ENCODE data around the gene LRRFIP1.

LRRFIP1 gene

GRCh38 chr2:237724811-237725478 is 97.6 kb downstream of the LRRFIP1 start:
- no peak for DNase-seq (ENCODE audit: low read depth in 2 of 2)

- DNase-seq (ENCODE audit: low read depth in 2 of 2): no peak
These were observed 98.3 kb downstream of the LRRFIP1 start for GRCh38 chr2:237725661-237726060.

- DNase-seq (ENCODE audit: low read depth in 2 of 2): no peak
These were observed 99.0 kb downstream of the LRRFIP1 start for GRCh38 chr2:237726401-237726830.

- DNase-seq (ENCODE audit: low read depth in 2 of 2): no peak
These were observed 100.0 kb downstream of the LRRFIP1 start for GRCh38 chr2:237727363-237727762.

GRCh38 chr2:237729681-237730475 is 102.5 kb downstream of the LRRFIP1 start:
- DNase-seq (ENCODE audit: low read depth in 2 of 2): no peak

- DNase-seq (ENCODE audit: low read depth in 2 of 2): no peak
These were observed 104.3 kb downstream of the LRRFIP1 start for GRCh38 chr2:237731663-237732062.

GRCh38 chr2:237732070-237732469 is 104.7 kb downstream of the LRRFIP1 start:
- DNase-seq (ENCODE audit: low read depth in 2 of 2): no peak

GRCh38 chr2:237732790-237733381 is 105.5 kb downstream of the LRRFIP1 start:
- DNase-seq (ENCODE audit: low read depth in 2 of 2): no peak

GRCh38 chr2:237733677-237734300 is 106.4 kb downstream of the LRRFIP1 start:
- DNase-seq (ENCODE audit: low read depth in 2 of 2): no peak

- DNase-seq (ENCODE audit: low read depth in 2 of 2): no peak
These were observed 107.7 kb downstream of the LRRFIP1 start for GRCh38 chr2:237734905-237735623.

GRCh38 chr2:237735798-237736197 is 108.4 kb downstream of the LRRFIP1 start:
- DNase-seq (ENCODE audit: low read depth in 2 of 2): no peak

GRCh38 chr2:237736783-237737182 is 109.4 kb downstream of the LRRFIP1 start:
- DNase-seq (ENCODE audit: low read depth in 2 of 2): no peak

- no peak for DNase-seq (ENCODE audit: low read depth in 2 of 2)
These were observed 109.9 kb downstream of the LRRFIP1 start for GRCh38 chr2:237737196-237737865.

- no peak for DNase-seq (ENCODE audit: low read depth in 2 of 2)
These were observed 110.9 kb downstream of the LRRFIP1 start for GRCh38 chr2:237738255-237738654.

- no peak for DNase-seq (ENCODE audit: low read depth in 2 of 2)
These were observed 111.7 kb downstream of the LRRFIP1 start for GRCh38 chr2:237739101-237739500.

- no peak for DNase-seq (ENCODE audit: low read depth in 2 of 2)
These were observed 114.8 kb downstream of the LRRFIP1 start for GRCh38 chr2:237742191-237742590.

GRCh38 chr2:237742614-237743013 is 115.2 kb downstream of the LRRFIP1 start:
- DNase-seq (ENCODE audit: low read depth in 2 of 2): no peak

- no peak for DNase-seq (ENCODE audit: low read depth in 2 of 2)
These were observed 115.6 kb downstream of the LRRFIP1 start for GRCh38 chr2:237743024-237743423.

- no peak for DNase-seq (ENCODE audit: low read depth in 2 of 2)
These were observed 116.3 kb downstream of the LRRFIP1 start for GRCh38 chr2:237743561-237744269.

GRCh38 chr2:237744270-237744612 is 116.9 kb downstream of the LRRFIP1 start:
- no peak for DNase-seq (ENCODE audit: low read depth in 2 of 2)
